ENCODE results near the gene DCUN1D1. TPM values are rescaled to one million over a fixed set of nuclear protein-coding genes. Genes with fewer than 3 reads are reported as not detected.

The DCUN1D1 gene
- total RNA-seq, 4 donors from 2014 or later, result 31.1 to 41.1 (median 34.0) TPM

GRCh38 chr3:182936239-182936917, 44.0 kb downstream of the DCUN1D1 start:
- Histone ChIP-seq H3K36me3 (peaks cover 0 to 8% (median 3%) of the 10 kb centered on the region in 4 donors), H3K4me1 (no peaks in the 10 kb centered on the region), H3K27me3 (no peaks in the 10 kb centered on the region), H3K27ac (replicated peaks in 1 of 4) (no peak overlapping the region), H3K9me3 (peaks cover 0 to 15% (median 5%) of the 10 kb centered on the region in 4 donors), H3K4me3 (no peak overlapping the region)
- 87% methylated on average over 4 of the region's 4 CpGs for WGBS
- no peak for DNase-seq (ENCODE audit: extremely low spot score)
- TF ChIP-seq EP300 (IDR thresholded peaks at IDR 0.05) (no peak), CTCF (IDR thresholded peaks at IDR 0.05) (no peak), POLR2AphosphoS5 (IDR thresholded peaks at IDR 0.05) (no peak), POLR2A (IDR thresholded peaks at IDR 0.05; ENCODE audit: low read depth) (no peak)
- intact Hi-C loops (cut with DNase I), result no loop called here

GRCh38 chr3:182935803-182936202, 44.5 kb downstream of the DCUN1D1 start:
- Histone ChIP-seq H3K4me1 (no peaks in the 10 kb centered on the region), H3K36me3 (peaks cover 0 to 8% (median 3%) of the 10 kb centered on the region in 4 donors), H3K4me3 (no peak overlapping the region), H3K27ac (replicated peaks in 1 of 4) (no peak overlapping the region), H3K9me3 (peaks cover 0 to 15% (median 5%) of the 10 kb centered on the region in 4 donors), H3K27me3 (no peaks in the 10 kb centered on the region)
- intact Hi-C loops (cut with DNase I), result no loop called here
- TF ChIP-seq EP300 (IDR thresholded peaks at IDR 0.05) (no peak), CTCF (IDR thresholded peaks at IDR 0.05) (no peak)
- DNase-seq (ENCODE audit: extremely low spot score), result no peak
- WGBS, result 69% methylated on average over 3 of the region's 3 CpGs

GRCh38 chr3:182925944-182926337, 54.4 kb downstream of the DCUN1D1 start:
- Histone ChIP-seq H3K4me1 (no peaks in the 10 kb centered on the region), H3K4me3 (no peak overlapping the region), H3K27ac (replicated peaks in 1 of 4) (no peak overlapping the region), H3K36me3 (peaks cover 0 to under 1% (median 0%) of the 10 kb centered on the region in 4 donors), H3K9me3 (no peaks in the 10 kb centered on the region), H3K27me3 (no peaks in the 10 kb centered on the region)
- no peak for DNase-seq (ENCODE audit: extremely low spot score)
- 94% methylated on average over 3 of the region's 3 CpGs for WGBS
- intact Hi-C loops (cut with DNase I), result no loop called here
- TF ChIP-seq EP300 (IDR thresholded peaks at IDR 0.05) (no peak), POLR2A (IDR thresholded peaks at IDR 0.05; ENCODE audit: low read depth) (no peak), CTCF (IDR thresholded peaks at IDR 0.05) (no peak), POLR2AphosphoS5 (IDR thresholded peaks at IDR 0.05) (no peak)

- TF ChIP-seq CTCF (IDR thresholded peaks at IDR 0.05) (no peak), EP300 (IDR thresholded peaks at IDR 0.05) (no peak), POLR2AphosphoS5 (IDR thresholded peaks at IDR 0.05) (no peak), POLR2A (IDR thresholded peaks at IDR 0.05; ENCODE audit: low read depth) (no peak)
- intact Hi-C loops (cut with DNase I), result no loop called here
- H3K27ac ChIP-seq (replicated peaks in 1 of 4), result no peak overlapping the region
- no peaks in the 10 kb centered on the region for H3K27me3 ChIP-seq
- H3K4me1 ChIP-seq, result no peaks in the 10 kb centered on the region
- no peak overlapping the region for H3K4me3 ChIP-seq
- no peaks in the 10 kb centered on the region for H3K9me3 ChIP-seq
- DNase-seq (ENCODE audit: extremely low spot score), result no peak
- WGBS, result 77% methylated on average over 4 of the region's 4 CpGs
- peaks cover 0 to 6% (median 0%) of the 10 kb centered on the region in 4 donors for H3K36me3 ChIP-seq
These were observed 54.9 kb downstream of the DCUN1D1 start for GRCh38 chr3:182925330-182925943.

All from esophagus muscularis mucosa (tissue), 4 donors.